HEK293T (cell line): ENCODE measurements around the gene ZNF862.

ENCODE experiments used
- ARNT ChIP-seq: fragments of 450-650 bp; IDR thresholded peaks from 2 replicates; pipeline ENCODE4 v1.6.1; 2017; ENCODE audit warnings: mild to moderate bottlenecking
- ELF4 ChIP-seq: fragments of 450-650 bp; IDR thresholded peaks from 2 replicates; pipeline ENCODE4 v1.6.1; 2017; ENCODE audit warnings: antibody characterized with exemption
- FOXA1 ChIP-seq: fragments of 450-650 bp; IDR thresholded peaks from 2 replicates; pipeline ENCODE4 v1.6.1; 2016; ENCODE audit warnings: mild to moderate bottlenecking
- FOXM1 ChIP-seq: fragments of 450-650 bp; IDR thresholded peaks from 2 replicates; pipeline ENCODE4 v1.6.1; 2017; ENCODE audit warnings: mild to moderate bottlenecking, borderline replicate concordance
- HDGF ChIP-seq: fragments of 450-650 bp; IDR thresholded peaks from 2 replicates; pipeline ENCODE4 v1.6.1; 2017; ENCODE audit warnings: antibody characterized with exemption, borderline replicate concordance
- L3MBTL2 ChIP-seq: fragments of 450-650 bp; conservative IDR thresholded peaks from 2 replicates; pipeline ENCODE4 v1.6.1; 2016; ENCODE audit warnings: mild to moderate bottlenecking
- SP1 ChIP-seq: fragments of 450-650 bp; IDR thresholded peaks from 2 replicates; pipeline ENCODE4 v1.6.1; 2017
- SUZ12 ChIP-seq: fragments of 450-650 bp; IDR thresholded peaks from 2 replicates; pipeline ENCODE4 v1.6.1; 2016; ENCODE audit warnings: mild to moderate bottlenecking
- TF ChIP-seq, protein P1 (sequence below): fragments of 450-650 bp; IDR thresholded peaks from 2 replicates; pipeline ENCODE4 v1.6.1; 2016

DNA sequence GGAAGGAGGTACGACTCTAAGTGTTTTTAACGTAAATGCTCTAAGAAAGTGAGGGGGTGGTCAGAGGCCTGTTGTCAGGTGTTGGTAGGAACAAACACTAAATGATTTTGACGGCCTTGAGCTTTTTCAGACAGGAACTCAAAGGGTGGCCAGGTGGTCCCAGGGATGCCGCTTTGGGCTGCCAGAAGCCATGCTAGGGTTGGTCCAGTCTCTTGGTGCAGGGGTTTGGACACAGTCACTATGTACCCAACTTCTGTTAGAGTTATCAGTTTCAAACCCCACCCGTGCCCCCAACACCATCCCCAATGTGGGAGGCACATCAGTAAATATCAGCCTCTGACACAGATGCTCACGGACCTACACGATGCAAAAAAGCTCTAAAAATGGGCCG lies 44.9 kb downstream of the ZNF862 start:
- TF ChIP-seq SP1, result no peak
- TF ChIP-seq FOXA1, result no peak
- TF ChIP-seq, protein P1, sequence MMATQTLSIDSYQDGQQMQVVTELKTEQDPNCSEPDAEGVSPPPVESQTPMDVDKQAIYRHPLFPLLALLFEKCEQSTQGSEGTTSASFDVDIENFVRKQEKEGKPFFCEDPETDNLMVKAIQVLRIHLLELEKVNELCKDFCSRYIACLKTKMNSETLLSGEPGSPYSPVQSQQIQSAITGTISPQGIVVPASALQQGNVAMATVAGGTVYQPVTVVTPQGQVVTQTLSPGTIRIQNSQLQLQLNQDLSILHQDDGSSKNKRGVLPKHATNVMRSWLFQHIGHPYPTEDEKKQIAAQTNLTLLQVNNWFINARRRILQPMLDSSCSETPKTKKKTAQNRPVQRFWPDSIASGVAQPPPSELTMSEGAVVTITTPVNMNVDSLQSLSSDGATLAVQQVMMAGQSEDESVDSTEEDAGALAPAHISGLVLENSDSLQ, result no peak
- no peak for TF ChIP-seq ELF4
- no peak for TF ChIP-seq ARNT
- no peak for TF ChIP-seq L3MBTL2
- TF ChIP-seq SUZ12, result no peak
- TF ChIP-seq HDGF, result no peak
- TF ChIP-seq FOXM1, result no peak
